ENCODE data around the gene C10orf143.

Gene C10orf143

DNA sequence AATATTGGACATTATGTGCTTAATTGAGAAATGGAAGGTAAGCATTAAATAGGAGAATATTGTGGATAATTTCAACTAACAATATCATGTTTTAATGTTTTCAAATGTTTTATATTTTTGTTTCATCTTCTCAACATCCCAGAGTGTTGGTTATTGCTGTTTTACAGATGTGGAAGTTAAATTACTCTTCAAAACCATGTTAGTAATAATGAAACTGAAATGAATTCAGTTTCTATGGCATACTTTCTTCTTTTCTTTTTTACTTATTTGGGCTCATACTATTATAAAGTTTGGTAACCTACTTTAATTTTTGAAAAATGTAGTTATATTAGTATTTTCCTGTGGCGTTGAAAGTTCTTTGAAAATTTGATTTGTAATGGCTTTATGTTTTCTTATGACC lies 29.8 kb upstream of the C10orf143 start:
- TF ChIP-seq, protein P1, sequence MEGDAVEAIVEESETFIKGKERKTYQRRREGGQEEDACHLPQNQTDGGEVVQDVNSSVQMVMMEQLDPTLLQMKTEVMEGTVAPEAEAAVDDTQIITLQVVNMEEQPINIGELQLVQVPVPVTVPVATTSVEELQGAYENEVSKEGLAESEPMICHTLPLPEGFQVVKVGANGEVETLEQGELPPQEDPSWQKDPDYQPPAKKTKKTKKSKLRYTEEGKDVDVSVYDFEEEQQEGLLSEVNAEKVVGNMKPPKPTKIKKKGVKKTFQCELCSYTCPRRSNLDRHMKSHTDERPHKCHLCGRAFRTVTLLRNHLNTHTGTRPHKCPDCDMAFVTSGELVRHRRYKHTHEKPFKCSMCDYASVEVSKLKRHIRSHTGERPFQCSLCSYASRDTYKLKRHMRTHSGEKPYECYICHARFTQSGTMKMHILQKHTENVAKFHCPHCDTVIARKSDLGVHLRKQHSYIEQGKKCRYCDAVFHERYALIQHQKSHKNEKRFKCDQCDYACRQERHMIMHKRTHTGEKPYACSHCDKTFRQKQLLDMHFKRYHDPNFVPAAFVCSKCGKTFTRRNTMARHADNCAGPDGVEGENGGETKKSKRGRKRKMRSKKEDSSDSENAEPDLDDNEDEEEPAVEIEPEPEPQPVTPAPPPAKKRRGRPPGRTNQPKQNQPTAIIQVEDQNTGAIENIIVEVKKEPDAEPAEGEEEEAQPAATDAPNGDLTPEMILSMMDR (IDR thresholded peaks at IDR 0.05; ENCODE audit: borderline replicate concordance, insufficient read depth, low read depth, low read length): no peak
- H3K4me3 ChIP-seq (ENCODE audit: low read depth, low read length): no peak overlapping the region

DNA sequence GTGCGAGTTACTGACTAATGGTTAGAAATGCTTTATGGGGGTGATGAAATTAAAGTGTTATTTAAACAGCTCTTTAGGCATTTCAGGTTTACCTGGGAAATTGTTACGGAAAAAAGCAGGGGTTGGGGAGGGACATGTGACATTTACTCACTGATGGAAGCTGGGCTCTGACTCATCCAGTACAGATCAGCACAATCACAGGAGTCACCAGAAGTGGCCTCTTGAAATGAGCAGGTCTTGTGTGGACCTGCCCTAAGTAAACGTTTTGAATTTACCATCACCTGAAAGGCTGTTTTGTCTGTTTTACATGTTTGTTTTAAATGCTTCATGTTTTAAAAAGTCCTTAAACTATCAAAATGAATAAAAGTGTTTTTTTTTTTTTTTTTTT lies 27.8 kb upstream of the C10orf143 start:
- H3K4me3 ChIP-seq (ENCODE audit: low read depth, low read length): no peak overlapping the region

DNA sequence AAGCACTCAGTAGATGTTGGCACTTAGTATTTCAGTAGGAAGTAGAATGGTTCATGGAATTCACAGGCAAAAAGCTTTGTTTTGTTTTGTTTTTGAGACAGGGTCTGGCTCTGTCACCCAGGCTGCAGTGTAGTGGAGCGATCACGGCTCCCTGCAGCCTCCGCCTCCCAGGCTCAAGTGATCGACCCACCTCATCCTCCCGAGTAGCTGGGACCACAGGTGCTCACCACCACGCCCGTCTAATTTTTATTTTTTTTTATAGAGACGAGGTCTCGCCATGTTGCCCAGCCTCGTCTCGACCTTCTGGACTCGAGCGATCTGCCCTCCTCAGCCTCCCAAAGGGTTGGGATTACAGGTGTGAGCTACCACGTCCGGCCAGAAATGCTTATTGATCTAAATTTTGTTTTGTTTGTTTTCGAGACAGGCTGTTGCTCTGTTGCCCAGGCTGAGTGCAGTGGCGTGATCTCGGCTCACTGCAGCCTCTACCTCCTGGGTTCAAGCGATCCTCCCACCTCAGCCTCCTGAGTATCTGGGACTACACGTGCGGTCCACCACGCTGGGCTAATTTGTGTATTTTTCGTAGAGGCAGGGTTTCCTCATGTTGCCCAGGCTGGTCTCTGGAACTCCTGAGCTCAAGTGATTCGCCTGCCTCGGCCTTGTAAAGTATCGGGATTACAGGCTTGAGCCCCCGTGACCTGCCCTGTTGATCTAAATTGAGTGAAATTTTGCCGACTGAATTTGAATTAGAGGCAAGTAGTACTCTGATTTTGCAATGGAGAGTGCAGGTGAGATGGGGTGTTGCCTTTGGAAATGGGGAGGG lies 27.2 kb upstream of the C10orf143 start:
- TF ChIP-seq, protein P1 (IDR thresholded peaks at IDR 0.05; ENCODE audit: borderline replicate concordance, insufficient read depth, low read depth, low read length): no peak

More for the DNA sequence above, 27.8 kb upstream of the C10orf143 start:
- TF ChIP-seq, protein P1 (IDR thresholded peaks at IDR 0.05; ENCODE audit: borderline replicate concordance, insufficient read depth, low read depth, low read length): no peak

DNA sequence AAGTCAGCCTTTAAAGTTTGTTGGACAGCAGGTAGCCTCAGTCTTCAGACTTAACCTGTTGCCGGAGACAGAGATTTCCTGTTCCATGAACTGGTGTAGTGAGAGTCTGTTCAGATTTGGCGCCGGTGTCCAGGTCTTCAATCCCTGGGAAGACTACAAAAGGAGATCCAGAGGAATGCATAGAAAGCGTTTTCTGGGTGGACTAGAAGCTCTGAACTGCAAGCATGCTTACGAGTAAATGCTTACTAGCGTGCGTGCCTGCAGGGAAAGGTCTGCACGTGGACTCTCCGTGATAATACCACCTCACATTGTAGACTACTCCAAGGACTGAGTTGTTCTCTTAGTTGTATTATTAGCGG lies 26.4 kb upstream of the C10orf143 start:
- TF ChIP-seq, protein P1 (IDR thresholded peaks at IDR 0.05; ENCODE audit: borderline replicate concordance, insufficient read depth, low read depth, low read length): no peak
- H3K4me3 ChIP-seq (ENCODE audit: low read depth, low read length): peak overlapping the region; percentile 74

More for the DNA sequence above, 27.2 kb upstream of the C10orf143 start:
- peak overlapping the region; percentile 74 for H3K4me3 ChIP-seq (ENCODE audit: low read depth, low read length)

DNA sequence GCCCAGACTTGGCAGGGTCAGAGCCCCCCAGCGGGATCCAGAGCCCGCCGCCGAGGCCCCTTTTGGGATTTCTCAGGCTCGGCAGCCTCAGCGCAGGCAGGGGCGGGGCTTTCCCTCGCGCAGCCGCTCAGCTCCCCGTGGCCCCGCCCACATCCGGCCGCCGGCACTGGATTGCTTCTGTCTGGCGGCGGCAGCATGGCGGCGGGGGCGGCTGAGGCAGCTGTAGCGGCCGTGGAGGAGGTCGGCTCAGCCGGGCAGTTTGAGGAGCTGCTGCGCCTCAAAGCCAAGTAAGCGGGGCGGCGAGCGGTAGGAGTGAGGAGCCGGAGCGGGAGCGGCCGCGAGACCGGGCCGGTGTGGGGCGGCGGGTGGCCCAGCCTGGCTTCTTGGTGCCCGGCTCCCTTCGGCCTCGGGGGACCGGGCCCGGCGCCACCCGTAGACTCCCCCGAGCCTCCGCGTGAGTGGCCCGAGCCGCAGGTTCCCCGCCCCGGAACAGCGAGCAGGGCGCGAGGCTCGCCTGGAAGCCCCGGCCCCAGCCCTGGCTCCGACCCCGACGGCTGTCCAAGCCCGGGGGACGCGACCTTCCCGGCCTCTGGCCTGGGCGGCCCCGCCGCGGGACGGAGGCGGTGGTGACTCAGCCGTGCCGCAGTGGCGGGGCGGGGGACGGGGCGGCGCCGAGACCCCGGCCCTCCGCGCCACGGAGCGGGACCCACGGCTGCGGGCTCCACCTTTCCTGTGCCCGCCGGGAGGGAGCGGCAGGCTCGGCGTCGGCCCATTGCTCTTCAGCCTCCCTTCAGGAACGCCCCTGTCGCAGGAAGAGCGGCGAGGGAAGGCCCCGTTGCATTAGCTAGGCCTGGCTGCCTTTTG lies 25.8 kb upstream of the C10orf143 start, which contains the start of gene GLRX3:
Gene GLRX3, plus strand, starts transcription at position 166 of the 864 bp plus-strand sequence. Its CDS starts 30 bp downstream, at position 196.
- TF ChIP-seq, protein P1 (IDR thresholded peaks at IDR 0.05; ENCODE audit: borderline replicate concordance, insufficient read depth, low read depth, low read length): no peak
- H3K4me3 ChIP-seq (ENCODE audit: low read depth, low read length): peak within 1 kb of the TSS; percentile 74

DNA sequence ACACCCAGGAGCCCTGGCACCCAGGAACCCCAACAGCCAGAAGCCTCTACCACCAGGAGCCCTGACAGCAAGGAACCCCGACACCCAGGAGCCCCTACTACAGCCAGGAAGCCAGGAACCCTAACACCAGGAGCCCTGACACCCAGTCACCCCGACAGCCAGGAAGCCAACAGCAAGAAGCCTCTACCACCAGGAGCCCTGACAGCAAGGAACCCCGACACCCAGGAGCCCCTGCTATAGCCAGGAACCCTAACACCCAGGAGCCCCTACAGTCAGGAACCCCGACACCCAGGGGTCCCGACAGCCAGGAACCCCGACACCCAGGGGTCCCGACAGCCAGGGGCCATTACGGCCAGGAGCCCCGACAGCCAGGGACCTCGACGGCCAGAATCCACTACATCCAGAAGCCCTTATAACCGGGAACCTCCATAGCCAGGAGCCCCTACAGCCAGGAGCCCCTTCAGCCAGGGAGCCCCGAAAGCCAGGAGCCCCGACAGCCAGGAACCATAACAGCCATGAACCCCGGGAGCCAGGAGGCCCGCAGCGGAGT lies 25.1 kb upstream of the C10orf143 start:
- TF ChIP-seq, protein P1 (IDR thresholded peaks at IDR 0.05; ENCODE audit: borderline replicate concordance, insufficient read depth, low read depth, low read length): no peak
- peak overlapping the region; percentile 74 for H3K4me3 ChIP-seq (ENCODE audit: low read depth, low read length)
